Measurements from ENCODE around the gene FBLN1. TPM values are rescaled to one million over a fixed set of nuclear protein-coding genes. Genes with fewer than 3 reads are reported as not detected.

Gene FBLN1
- polyA plus RNA-seq, 1 donor from 2014 or later = 3.4 TPM

- no peaks in the 10 kb centered on the region for H3K9me2 ChIP-seq (ENCODE audit: insufficient read depth, low read length)
- TF ChIP-seq REST (IDR thresholded peaks at IDR 0.05; ENCODE audit: borderline replicate concordance) (no peak), POLR2AphosphoS5 (IDR thresholded peaks at IDR 0.05) (peak; percentile 53), EP300 (conservative IDR thresholded peaks at IDR 0.05; ENCODE audit: poor library complexity, severe bottlenecking) (peak; percentile 37), MXI1 (conservative IDR thresholded peaks at IDR 0.05; ENCODE audit: poor library complexity, severe bottlenecking) (peak; percentile 13), EZH2 (IDR thresholded peaks at IDR 0.05; ENCODE audit: borderline replicate concordance, insufficient read depth, low read length, poor library complexity, severe bottlenecking) (no peak), TAF1 (IDR thresholded peaks at IDR 0.05; ENCODE audit: low read depth) (no peak)
- H3K27ac ChIP-seq (ENCODE audit: low read length) = peak overlapping the region; percentile 68
- H3K4me2 ChIP-seq (ENCODE audit: low read length) = no peak overlapping the region
- peak overlapping the region; percentile 54 for H3K4me3 ChIP-seq (ENCODE audit: low read length)
- H3K27me3 ChIP-seq (ENCODE audit: insufficient read depth, low read depth, low read length) = no peaks in the 10 kb centered on the region
- H3F3A ChIP-seq (ENCODE audit: insufficient read depth, low read length, poor library complexity, severe bottlenecking) = no peaks in the 10 kb centered on the region
- no peaks in the 10 kb centered on the region for H3K36me3 ChIP-seq (ENCODE audit: insufficient read depth, low read length)
- no peaks in the 10 kb centered on the region for H4K20me1 ChIP-seq (ENCODE audit: insufficient read depth)
- H3K79me2 ChIP-seq (replicated peaks; ENCODE audit: insufficient read depth, low read length) = no peaks in the 10 kb centered on the region
- H3K9me3 ChIP-seq (ENCODE audit: low read length) = no peaks in the 10 kb centered on the region
- no peak overlapping the region for H2AFZ ChIP-seq (ENCODE audit: low read depth, low read length)
- peak overlapping the region; percentile 42 for H3K9ac ChIP-seq (ENCODE audit: low read length)
Observed at GRCh38 chr22:45602824-45603595, 100.3 kb downstream of the FBLN1 start.

- peak overlapping the region; percentile 54 for H3K4me3 ChIP-seq (ENCODE audit: low read length)
- H3K27ac ChIP-seq (ENCODE audit: low read length) = peak overlapping the region; percentile 68
Observed at GRCh38 chr22:45603619-45604018, 100.9 kb downstream of the FBLN1 start.

More at GRCh38 chr22:45603619-45604018, 100.9 kb downstream of the FBLN1 start:
- TF ChIP-seq TAF1 (IDR thresholded peaks at IDR 0.05; ENCODE audit: low read depth) = no peak
- no peak for TF ChIP-seq SMC3 (conservative IDR thresholded peaks at IDR 0.05; ENCODE audit: poor library complexity)
- no peak for TF ChIP-seq EZH2 (IDR thresholded peaks at IDR 0.05; ENCODE audit: borderline replicate concordance, insufficient read depth, low read length, poor library complexity, severe bottlenecking)
- TF ChIP-seq EP300 (conservative IDR thresholded peaks at IDR 0.05; ENCODE audit: poor library complexity, severe bottlenecking) = no peak
- no peak for TF ChIP-seq RAD21 (conservative IDR thresholded peaks at IDR 0.05)
- TF ChIP-seq POLR2AphosphoS5 (IDR thresholded peaks at IDR 0.05) = no peak
- no peak for TF ChIP-seq REST (IDR thresholded peaks at IDR 0.05; ENCODE audit: borderline replicate concordance)
- no peak for TF ChIP-seq MXI1 (conservative IDR thresholded peaks at IDR 0.05; ENCODE audit: poor library complexity, severe bottlenecking)
- TF ChIP-seq CTCF (IDR thresholded peaks at IDR 0.05; ENCODE audit: poor library complexity, severe bottlenecking) = no peak
- Histone ChIP-seq H3K27me3 (ENCODE audit: insufficient read depth, low read depth, low read length) (no peaks in the 10 kb centered on the region), H3F3A (ENCODE audit: insufficient read depth, low read length, poor library complexity, severe bottlenecking) (no peaks in the 10 kb centered on the region), H3K36me3 (ENCODE audit: insufficient read depth, low read length) (no peaks in the 10 kb centered on the region), H3K4me2 (ENCODE audit: low read length) (no peak overlapping the region), H3K9me3 (ENCODE audit: low read length) (no peaks in the 10 kb centered on the region), H3K9me2 (ENCODE audit: insufficient read depth, low read length) (no peaks in the 10 kb centered on the region), H3K79me2 (replicated peaks; ENCODE audit: insufficient read depth, low read length) (no peaks in the 10 kb centered on the region), H4K20me1 (ENCODE audit: insufficient read depth) (no peaks in the 10 kb centered on the region), H2AFZ (ENCODE audit: low read depth, low read length) (no peak overlapping the region), H3K9ac (ENCODE audit: low read length) (peak overlapping the region; percentile 42)

Measured in neural cell (in vitro differentiated cells).